ENCODE results near the gene CFAP298. TPM values are rescaled to one million over a fixed set of nuclear protein-coding genes. Genes with fewer than 3 reads are reported as not detected.

Gene CFAP298
- total RNA-seq, 1 experiment from 2014 or later, result 96.0 TPM

DNA sequence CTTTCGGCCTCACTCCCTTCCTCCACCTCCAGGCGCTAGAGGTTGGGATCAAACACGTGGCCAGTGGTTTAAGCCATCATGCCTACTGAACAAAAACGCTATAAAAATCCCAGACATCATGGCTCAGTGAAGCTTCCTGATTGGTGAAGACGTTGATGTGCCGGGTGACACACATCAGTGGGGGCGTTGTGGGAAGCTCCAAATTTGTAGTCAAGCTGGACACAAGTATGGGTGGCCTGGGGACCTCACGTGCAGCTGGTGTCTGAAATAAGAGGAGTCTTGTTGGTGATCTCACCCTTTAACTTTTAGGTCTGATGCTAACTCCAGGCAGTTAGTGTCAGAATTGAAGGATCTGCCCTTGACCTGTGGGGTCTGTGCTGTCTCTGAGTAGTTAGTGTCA, 6.7 kb downstream of the CFAP298 start:
- Histone ChIP-seq H3K9ac (ENCODE audit: low read length) (no peak overlapping the region), H3K4me1 (ENCODE audit: insufficient read depth, low read length) (peaks cover 3% of the 10 kb centered on the region; the same call in 1 of the 2 replicates), H4K20me1 (ENCODE audit: low read length) (no peaks in the 10 kb centered on the region), H3K27ac (ENCODE audit: low read length) (no peak overlapping the region), H3K79me2 (ENCODE audit: low read length) (peaks cover 9% of the 10 kb centered on the region), H3K36me3 (ENCODE audit: low read depth, low read length) (peaks cover 41% of the 10 kb centered on the region), H3K9me2 (replicated peaks; ENCODE audit: low read length) (no peaks in the 10 kb centered on the region), H3K4me3 (ENCODE audit: low read length) (no peak overlapping the region), H3K27me3 (ENCODE audit: low read length) (no peaks in the 10 kb centered on the region), H3F3A (ENCODE audit: low read length, unreplicated experiment) (no peaks in the 10 kb centered on the region), H3K4me2 (ENCODE audit: low read length) (no peak overlapping the region), H3K9me3 (ENCODE audit: low read length) (no peaks in the 10 kb centered on the region), H2AFZ (ENCODE audit: low read length) (no peak overlapping the region)
- TF ChIP-seq EZH2phosphoT487 (IDR thresholded peaks at IDR 0.05; ENCODE audit: borderline replicate concordance, low read length) (no peak), EZH2 (IDR thresholded peaks at IDR 0.05; ENCODE audit: low read length, unreplicated experiment) (no peak)
- TF ChIP-seq, protein P1, sequence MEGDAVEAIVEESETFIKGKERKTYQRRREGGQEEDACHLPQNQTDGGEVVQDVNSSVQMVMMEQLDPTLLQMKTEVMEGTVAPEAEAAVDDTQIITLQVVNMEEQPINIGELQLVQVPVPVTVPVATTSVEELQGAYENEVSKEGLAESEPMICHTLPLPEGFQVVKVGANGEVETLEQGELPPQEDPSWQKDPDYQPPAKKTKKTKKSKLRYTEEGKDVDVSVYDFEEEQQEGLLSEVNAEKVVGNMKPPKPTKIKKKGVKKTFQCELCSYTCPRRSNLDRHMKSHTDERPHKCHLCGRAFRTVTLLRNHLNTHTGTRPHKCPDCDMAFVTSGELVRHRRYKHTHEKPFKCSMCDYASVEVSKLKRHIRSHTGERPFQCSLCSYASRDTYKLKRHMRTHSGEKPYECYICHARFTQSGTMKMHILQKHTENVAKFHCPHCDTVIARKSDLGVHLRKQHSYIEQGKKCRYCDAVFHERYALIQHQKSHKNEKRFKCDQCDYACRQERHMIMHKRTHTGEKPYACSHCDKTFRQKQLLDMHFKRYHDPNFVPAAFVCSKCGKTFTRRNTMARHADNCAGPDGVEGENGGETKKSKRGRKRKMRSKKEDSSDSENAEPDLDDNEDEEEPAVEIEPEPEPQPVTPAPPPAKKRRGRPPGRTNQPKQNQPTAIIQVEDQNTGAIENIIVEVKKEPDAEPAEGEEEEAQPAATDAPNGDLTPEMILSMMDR (conservative IDR thresholded peaks at IDR 0.05; ENCODE audit: low read depth, low read length), result no peak
- no peak for ATAC-seq
- intact Hi-C loops (cut with micrococcal nuclease), result loop anchor here (10.0 kb wide), 1 partner anchor 821 kb away; no protein-coding TSS in a partner anchor
- ChIA-PET CTCF (no interaction called here), POLR2A (ENCODE audit: unreplicated experiment) (no interaction called here)
- no TSS peak for BruUV-seq (replicated peaks)
- no peak for DNase-seq

DNA sequence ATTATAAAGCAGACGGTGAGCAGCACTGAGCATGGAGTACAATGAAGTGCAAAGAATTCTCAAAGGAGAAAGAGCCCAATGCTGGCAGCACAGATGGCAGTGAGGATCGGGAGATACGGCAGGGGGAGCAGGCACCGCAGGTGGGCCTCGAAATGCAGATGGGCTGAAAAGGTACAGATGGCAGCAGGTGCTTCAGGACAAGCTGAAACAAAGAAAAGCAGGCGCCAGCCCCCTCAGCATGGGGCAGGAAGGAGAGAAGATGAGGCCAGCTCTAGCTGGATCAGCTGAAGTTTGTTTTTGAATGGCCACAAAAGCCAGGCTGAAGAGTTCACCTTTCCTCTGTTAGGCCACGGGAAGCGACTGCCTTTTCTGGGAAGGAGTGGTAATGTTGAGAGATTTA, 7.7 kb downstream of the CFAP298 start:
- Histone ChIP-seq H3K9me2 (replicated peaks; ENCODE audit: low read length) (no peaks in the 10 kb centered on the region), H3K36me3 (ENCODE audit: low read depth, low read length) (peaks cover 43% of the 10 kb centered on the region), H2AFZ (ENCODE audit: low read length) (no peak overlapping the region), H3K27ac (ENCODE audit: low read length) (no peak overlapping the region), H3K27me3 (ENCODE audit: low read length) (no peaks in the 10 kb centered on the region), H3K9ac (ENCODE audit: low read length) (no peak overlapping the region), H3K79me2 (ENCODE audit: low read length) (no peaks in the 10 kb centered on the region), H3K9me3 (ENCODE audit: low read length) (no peaks in the 10 kb centered on the region), H3F3A (ENCODE audit: low read length, unreplicated experiment) (no peaks in the 10 kb centered on the region), H3K4me2 (ENCODE audit: low read length) (no peak overlapping the region), H3K4me3 (ENCODE audit: low read length) (no peak overlapping the region), H3K4me1 (ENCODE audit: insufficient read depth, low read length) (no peaks in the 10 kb centered on the region; the same call in 1 of the 2 replicates), H4K20me1 (ENCODE audit: low read length) (no peaks in the 10 kb centered on the region)
- ChIA-PET POLR2A (ENCODE audit: unreplicated experiment) (no interaction called here), CTCF (no interaction called here)
- no TSS peak for BruUV-seq (replicated peaks)
- intact Hi-C loops (cut with micrococcal nuclease), result loop anchor here (10.0 kb wide), 1 partner anchor 820 kb away; no protein-coding TSS in a partner anchor
- DNase-seq (no peak), ATAC-seq (no peak)
- no peak for TF ChIP-seq EZH2 (IDR thresholded peaks at IDR 0.05; ENCODE audit: low read length, unreplicated experiment)
- TF ChIP-seq, protein P1 (conservative IDR thresholded peaks at IDR 0.05; ENCODE audit: low read depth, low read length), result no peak
- no peak for TF ChIP-seq EZH2phosphoT487 (IDR thresholded peaks at IDR 0.05; ENCODE audit: borderline replicate concordance, low read length)

DNA sequence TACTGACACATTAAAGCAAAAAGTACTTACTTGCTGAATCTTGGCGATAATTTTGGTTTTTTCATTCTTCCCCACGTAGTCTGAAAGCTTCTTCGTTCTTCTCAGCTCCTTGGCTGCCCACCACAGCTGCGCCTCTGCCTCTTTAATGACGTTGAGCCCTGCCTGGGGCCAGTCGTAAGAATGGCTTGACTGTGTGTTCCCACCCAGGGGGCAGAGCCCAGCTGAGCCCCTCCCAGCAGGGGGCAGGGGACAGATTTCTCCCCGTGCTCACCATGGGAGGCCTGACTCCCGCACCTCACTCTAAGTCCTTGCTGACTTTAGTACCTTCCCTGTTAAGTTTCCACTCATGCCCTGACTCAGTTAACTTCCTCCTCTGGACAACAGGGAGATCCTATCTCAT, 9.0 kb downstream of the CFAP298 start:
- TF ChIP-seq, protein P1 (conservative IDR thresholded peaks at IDR 0.05; ENCODE audit: low read depth, low read length), result no peak
- TF ChIP-seq EZH2phosphoT487 (IDR thresholded peaks at IDR 0.05; ENCODE audit: borderline replicate concordance, low read length), result no peak
- no peak for TF ChIP-seq EZH2 (IDR thresholded peaks at IDR 0.05; ENCODE audit: low read length, unreplicated experiment)
- H3K9me2 ChIP-seq (replicated peaks; ENCODE audit: low read length), result no peaks in the 10 kb centered on the region
- H3K4me2 ChIP-seq (ENCODE audit: low read length), result no peak overlapping the region
- no TSS peak for BruUV-seq (replicated peaks)
- no peak overlapping the region for H3K9ac ChIP-seq (ENCODE audit: low read length)
- no peak overlapping the region for H2AFZ ChIP-seq (ENCODE audit: low read length)
- H3K27ac ChIP-seq (ENCODE audit: low read length), result no peak overlapping the region
- H3F3A ChIP-seq (ENCODE audit: low read length, unreplicated experiment), result no peaks in the 10 kb centered on the region
- ATAC-seq, result no peak
- H3K36me3 ChIP-seq (ENCODE audit: low read depth, low read length), result peaks cover 36% of the 10 kb centered on the region
- ChIA-PET POLR2A (ENCODE audit: unreplicated experiment) (no interaction called here), CTCF (no interaction called here)
- no peaks in the 10 kb centered on the region for H3K9me3 ChIP-seq (ENCODE audit: low read length)
- intact Hi-C loops (cut with micrococcal nuclease), result loop anchor here (10.0 kb wide), 1 partner anchor 818 kb away; no protein-coding TSS in a partner anchor
- H3K4me3 ChIP-seq (ENCODE audit: low read length), result no peak overlapping the region
- no peak for DNase-seq
- no peaks in the 10 kb centered on the region for H3K79me2 ChIP-seq (ENCODE audit: low read length)
- no peaks in the 10 kb centered on the region for H4K20me1 ChIP-seq (ENCODE audit: low read length)
- H3K4me1 ChIP-seq (ENCODE audit: insufficient read depth, low read length), result no peaks in the 10 kb centered on the region; the same call in 1 of the 2 replicates
- no peaks in the 10 kb centered on the region for H3K27me3 ChIP-seq (ENCODE audit: low read length)

All from PC-3 (cell line).